ENCODE measurements around the gene TAGAP. TPM values are rescaled to one million over a fixed set of nuclear protein-coding genes. Genes with fewer than 3 reads are reported as not detected.

The TAGAP gene
- total and polyA plus RNA-seq, 2 of the 8 experiments (the other 6 are each of a cell fraction or from before 2014, with no cell fraction given): not detected

- no peak overlapping the region for H3K4me2 ChIP-seq (ENCODE audit: insufficient read depth in 1 of 2, low read depth in 2 of 2, low read length in 2 of 2)
- no peaks in the 10 kb centered on the region for H3K27me3 ChIP-seq (replicated peaks in 1 of 4; ENCODE audit: control insufficient read depth in 3 of 4, extremely low read depth in 1 of 4, insufficient read depth in 3 of 4, low read length in 3 of 4)
- no peaks in the 10 kb centered on the region for H3K23me2 ChIP-seq (ENCODE audit: low read depth, low read length)
- H2AFZ ChIP-seq (ENCODE audit: low read length): no peak overlapping the region
- WGBS, 2 experiments (ENCODE audit: extremely low coverage in 1 of 2, insufficient coverage in 1 of 2, insufficient read length in 1 of 2, insufficient replicate concordance in 2 of 2, low coverage in 1 of 2, low lambda C conversion rate in 2 of 2, missing lambda C conversion rate in 1 of 2): 90% methylated on average over 7 of the region's 7 CpGs; no CpG with 5 or more reads in 1 of the 2 experiments
- no peak overlapping the region for H2BK12ac ChIP-seq (ENCODE audit: low read depth, low read length)
- H3K18ac ChIP-seq (ENCODE audit: extremely low read depth, low read length): no peak overlapping the region
- H2BK20ac ChIP-seq (ENCODE audit: low read length): no peak overlapping the region
- no peak overlapping the region for H3K27ac ChIP-seq (ENCODE audit: low read depth, low read length)
- H3K4me1 ChIP-seq (replicated peaks in 1 of 4; ENCODE audit: control insufficient read depth in 3 of 4, insufficient read depth in 4 of 4, low read length in 3 of 4): no peaks in the 10 kb centered on the region
- H2BK5ac ChIP-seq (ENCODE audit: low read depth, low read length): no peak overlapping the region
- POLR2A ChIA-PET (ENCODE audit: partially characterized antibody): interaction anchor here (1.3 kb wide), 1 partner anchor 8 kb away, joined by 3 read pairs; no protein-coding TSS in a partner anchor
- H3K9me3 ChIP-seq (ENCODE audit: insufficient read depth in 2 of 2, low read depth in 1 of 2, low read length in 1 of 2): no peaks in the 10 kb centered on the region
- FAIRE-seq (no peak), DNase-seq (ENCODE audit: low read depth in 1 of 2, low spot score in 2 of 2) (no peak)
- H3K79me2 ChIP-seq (ENCODE audit: control insufficient read depth in 1 of 2, insufficient read depth in 2 of 2, low read length in 2 of 2): no peaks in the 10 kb centered on the region
- H4K5ac ChIP-seq (ENCODE audit: insufficient read length, low read depth, low read length): no peak overlapping the region
- H3K14ac ChIP-seq (ENCODE audit: insufficient read length): no peak overlapping the region
- no peak overlapping the region for H3K4ac ChIP-seq (replicated peaks; ENCODE audit: insufficient read length, low read depth, low read length)
- no peak overlapping the region for H4K91ac ChIP-seq (replicated peaks; ENCODE audit: insufficient read length, low read length)
- H3K23ac ChIP-seq (ENCODE audit: insufficient read length): no peak overlapping the region
- H2BK15ac ChIP-seq (ENCODE audit: low read length): no peak overlapping the region
- no peak overlapping the region for H3K9ac ChIP-seq (replicated peaks in 1 of 4; ENCODE audit: extremely low read depth in 1 of 4, low read depth in 3 of 4, low read length in 3 of 4)
- no peak overlapping the region for H3K56ac ChIP-seq (replicated peaks; ENCODE audit: insufficient read length, low read depth, low read length)
- no peak overlapping the region for H2BK120ac ChIP-seq (replicated peaks; ENCODE audit: low read depth, low read length)
- H4K20me1 ChIP-seq (replicated peaks in 1 of 2; ENCODE audit: control insufficient read depth in 1 of 2, insufficient read depth in 2 of 2, low read length in 2 of 2): no peaks in the 10 kb centered on the region
- H2AK5ac ChIP-seq (ENCODE audit: low read depth, low read length): no peak overlapping the region
- H3K79me1 ChIP-seq (ENCODE audit: low read depth, low read length): no peaks in the 10 kb centered on the region
- H4K8ac ChIP-seq (ENCODE audit: extremely low read depth, insufficient read depth, low read length): no peak overlapping the region; the same call in 1 of the 2 replicates
- CTCF ChIA-PET (ENCODE audit: partially characterized antibody): interaction anchor here (0.6 to 2.0 kb wide), 4 partner anchors 10 to 108 kb away, joined by 3 to 7 read pairs (median 3); no protein-coding TSS in a partner anchor
- H3K4me3 ChIP-seq (ENCODE audit: extremely low read depth in 1 of 4, insufficient read depth in 2 of 4, low read depth in 3 of 4, low read length in 4 of 4): no peak overlapping the region
- no peaks in the 10 kb centered on the region for H3K36me3 ChIP-seq (ENCODE audit: control insufficient read depth in 2 of 4, insufficient read depth in 4 of 4, low read length in 3 of 4)
- TF ChIP-seq POLR2A (IDR thresholded peaks at IDR 0.05; ENCODE audit: control extremely low read depth in 1 of 2, low read depth in 2 of 2, low read length in 2 of 2) (no peak), USF2 (IDR thresholded peaks at IDR 0.05; ENCODE audit: low read length) (no peak), ZNF274 (IDR thresholded peaks at IDR 0.05; ENCODE audit: borderline replicate concordance, extremely low read depth, low read length) (no peak), POU5F1 (IDR thresholded peaks at IDR 0.05; ENCODE audit: low read depth, low read length) (no peak), TCF12 (IDR thresholded peaks at IDR 0.05; ENCODE audit: low read depth, low read length) (no peak), JUN (IDR thresholded peaks at IDR 0.05; ENCODE audit: low read depth, low read length) (no peak), TAF7 (optimal IDR thresholded peaks at IDR 0.05; ENCODE audit: borderline replicate concordance, low read depth, low read length) (no peak), ATF3 (IDR thresholded peaks at IDR 0.05; ENCODE audit: insufficient read depth, low read depth, low read length) (no peak), BCL11A (IDR thresholded peaks at IDR 0.05; ENCODE audit: low read depth in 2 of 2, low read length in 2 of 2) (no peak), SP4 (IDR thresholded peaks at IDR 0.05; ENCODE audit: low read length) (no peak)
These were observed 15.2 kb upstream of the TAGAP start for GRCh38 chr6:159059885-159060506.
